Transverse colon (tissue), 4 donors: Measurements from ENCODE around the gene DRGX. TPM values are rescaled to one million over a fixed set of nuclear protein-coding genes. Genes with fewer than 3 reads are reported as not detected.

ENCODE experiments used
- DNase-seq: peaks from one replicate; pipeline ENCODE4 v3.0.0-alpha.2; 2019
- H3K27ac ChIP-seq, 4 donors: fragments of 200-600 bp; sonication (generic); 2 replicates each; pipeline ENCODE4 v1.5.1; 2016 to 2018; ENCODE audit warnings: inconsistent platforms in 4 of 4
- H3K27me3 ChIP-seq: fragments of 200-600 bp; sonication (generic); 2 replicates; pipeline ENCODE4 v1.5.1; 2017; ENCODE audit warnings: inconsistent platforms
- H3K36me3 ChIP-seq, 4 donors: fragments of 200-600 bp; sonication (generic); 2 replicates each; pipeline ENCODE4 v1.5.1; 2017 to 2019; ENCODE audit warnings: inconsistent platforms in 4 of 4
- H3K4me1 ChIP-seq, 4 donors: fragments of 200-600 bp; sonication (generic); 2 replicates each; pipeline ENCODE4 v1.5.1; 2017 to 2020; ENCODE audit warnings: inconsistent platforms in 4 of 4
- H3K4me3 ChIP-seq, 4 donors: fragments of 200-600 bp; sonication (generic); 1 replicate in 1 of 4; 2 replicates in 3 of 4; pipeline versions ENCODE4 v1.5.1 to v1.6.1; 2017 to 2019; ENCODE audit warnings: inconsistent platforms in 4 of 4
- H3K9me3 ChIP-seq, 2 donors: fragments of 200-600 bp; sonication (generic); 2 replicates each; pipeline ENCODE4 v1.5.1; 2017 to 2019; ENCODE audit warnings: inconsistent platforms in 2 of 2
- CTCF ChIP-seq, 5 experiments: fragments of 200-600 bp in 3 of 5; fragments of 450-650 bp in 2 of 5; sonication (generic) in 3 of 5; IDR thresholded peaks; 1 replicate in 2 of 5; 2 replicates in 3 of 5; pipeline ENCODE4 v1.5.1; 2016 to 2017; ENCODE audit warnings: antibody characterized with exemption in 5 of 5, inconsistent platforms in 3 of 5, mild to moderate bottlenecking in 2 of 5, moderate library complexity in 1 of 5
- EP300 ChIP-seq: sonication (generic); formaldehyde crosslinking; IDR thresholded peaks from one replicate; pipeline ENCODE4 v1.6.1; 2017; ENCODE audit warnings: antibody characterized with exemption, low read depth
- POLR2A ChIP-seq: fragments of 450-650 bp; IDR thresholded peaks from one replicate; pipeline ENCODE4 v1.6.1; 2016; ENCODE audit warnings: antibody characterized with exemption, mild to moderate bottlenecking, moderate library complexity
- POLR2AphosphoS5 ChIP-seq, 3 donors: sonication (generic); formaldehyde crosslinking; IDR thresholded peaks; one replicate each; pipeline ENCODE4 v1.6.1; 2016; ENCODE audit warnings: antibody characterized with exemption in 3 of 3
- WGBS, 2 donors: methylation state at CpG; one replicate each; pipeline ENCODE4 v1.1.5; 2018; ENCODE audit warnings: low coverage in 1 of 2; 5-methylcytosine and 5-hydroxymethylcytosine counted together
- in situ Hi-C, 4 donors: fragments of 200-750 bp; cut with MboI; loops; one replicate each; pipeline versions ENCODE4 v1.15.0 to v1.15.1; 2017; ENCODE audit warnings: low sequenced_read_pairs in 3 of 4, low pct_ligation_motif_present in 1 of 4, low pct_unique_long_range_greater_than_20kb in 1 of 4
- intact Hi-C: fragments of 100-400 bp; cut with DNase I; formaldehyde crosslinking; loops from one replicate; pipeline ENCODE4 v1.15.1; 2023; ENCODE audit warnings: low total_unique reads
- total RNA-seq, 4 donors: library from RNA; depleted of rRNA; stranded (reverse); fragments of >200 nt; gene quantifications; one replicate each; pipeline ENCODE4 v1.1.0, GENCODE V29; 2016

DRGX gene
- total RNA-seq, 4 donors from 2014 or later: 0.32 to 0.37 TPM; not detected in 2

DNA sequence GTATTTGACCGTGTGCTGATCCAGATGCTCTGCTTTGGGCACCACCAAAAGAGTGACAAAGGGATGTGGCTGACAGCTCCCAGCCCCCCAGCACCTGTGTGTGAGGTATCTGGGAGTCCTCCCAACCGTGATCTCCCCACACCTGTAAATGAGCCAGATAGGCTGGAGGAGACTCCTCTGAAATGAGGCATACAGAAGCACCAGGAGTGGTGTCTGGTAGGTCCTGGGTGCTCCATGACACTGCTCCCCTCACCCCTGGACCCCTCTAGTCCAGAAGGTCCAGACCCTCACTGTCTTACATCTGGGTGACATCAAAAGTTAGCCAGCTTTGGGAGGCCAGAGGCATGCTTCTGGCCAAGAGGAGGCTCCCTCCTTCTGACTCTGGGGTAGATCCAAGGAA, 20.0 kb upstream of the DRGX start:
- H3K27ac ChIP-seq: no peak overlapping the region
- 57 to 100% methylated on average over 1 to 2 of the region's 2 CpGs for WGBS, 2 donors
- H3K9me3 ChIP-seq: no peaks in the 10 kb centered on the region
- no peaks in the 10 kb centered on the region for H3K4me1 ChIP-seq
- in situ Hi-C loops: loop anchor here in 3 of 4 donors (10.0 kb wide), 1 partner anchor 99 kb away; no protein-coding TSS in a partner anchor
- peaks cover under 1% of the 10 kb centered on the region for H3K27me3 ChIP-seq
- no peak overlapping the region for H3K4me3 ChIP-seq
- intact Hi-C loops: no loop called here
- no peaks in the 10 kb centered on the region for H3K36me3 ChIP-seq
- TF ChIP-seq EP300: no peak
- no peak for TF ChIP-seq POLR2AphosphoS5 (IDR thresholded peaks at IDR 0.05)
- no peak for TF ChIP-seq POLR2A
- no peak for TF ChIP-seq CTCF (IDR thresholded peaks at IDR 0.05)
- no peak for DNase-seq

DNA sequence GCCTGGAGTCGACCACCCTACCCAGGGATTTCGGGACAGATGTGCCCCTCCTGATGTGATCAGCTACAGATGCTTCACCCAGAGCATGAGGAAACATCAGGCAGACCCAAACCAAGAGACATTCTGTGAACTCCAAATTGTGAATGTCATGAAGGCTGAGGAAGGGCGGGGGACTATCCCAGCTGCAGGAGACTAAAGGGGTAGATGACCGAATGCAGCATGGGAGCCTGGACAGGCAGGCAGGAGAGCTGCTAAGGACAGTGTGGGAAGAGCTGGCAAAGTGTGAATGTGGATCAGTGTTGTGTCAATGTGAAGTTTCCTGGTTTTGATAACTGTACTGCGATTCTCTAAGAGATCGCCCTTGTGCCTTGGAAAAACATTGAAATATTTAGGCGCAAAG, 19.2 kb upstream of the DRGX start:
- Histone ChIP-seq H3K27me3 (peaks cover 8% of the 10 kb centered on the region), H3K4me3 (no peak overlapping the region), H3K4me1 (no peaks in the 10 kb centered on the region), H3K9me3 (no peaks in the 10 kb centered on the region), H3K27ac (no peak overlapping the region), H3K36me3 (no peaks in the 10 kb centered on the region)
- intact Hi-C loops: no loop called here
- TF ChIP-seq CTCF (IDR thresholded peaks at IDR 0.05): no peak
- TF ChIP-seq EP300: no peak
- no peak for TF ChIP-seq POLR2A
- no peak for TF ChIP-seq POLR2AphosphoS5 (IDR thresholded peaks at IDR 0.05)
- DNase-seq: no peak
- in situ Hi-C loops: loop anchor here in 3 of 4 donors (10.0 kb wide), 1 partner anchor 100 kb away; no protein-coding TSS in a partner anchor
- WGBS, 2 donors: 76 to 85% methylated on average over 3 to 7 of the region's 7 CpGs

DNA sequence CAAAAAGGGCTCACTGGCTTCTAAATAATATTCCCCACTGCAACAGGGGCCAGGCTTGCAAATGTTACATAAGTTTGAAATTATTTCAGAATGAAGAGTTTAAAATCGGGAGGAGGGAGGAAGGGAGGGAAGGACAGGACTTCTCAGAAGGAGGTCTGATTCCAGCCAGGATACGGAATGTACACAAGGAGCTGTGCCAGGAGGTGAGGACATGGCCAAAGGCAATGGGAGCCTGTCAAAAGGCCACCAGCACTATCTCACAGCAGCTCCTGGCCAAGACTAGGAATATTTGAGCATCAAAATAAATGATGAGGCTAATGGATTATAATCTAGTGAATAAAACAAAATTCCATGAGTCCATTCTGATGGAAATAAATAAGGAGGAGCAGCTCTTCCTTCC, 18.6 kb upstream of the DRGX start:
- Histone ChIP-seq H3K27me3 (peaks cover 14% of the 10 kb centered on the region), H3K27ac (no peak overlapping the region), H3K9me3 (no peaks in the 10 kb centered on the region), H3K4me3 (no peak overlapping the region), H3K36me3 (no peaks in the 10 kb centered on the region), H3K4me1 (no peaks in the 10 kb centered on the region)
- intact Hi-C loops (no loop called here), in situ Hi-C loops (loop anchor here in 3 of 4 donors (10.0 kb wide), 1 partner anchor 100 kb away; no protein-coding TSS in a partner anchor)
- TF ChIP-seq POLR2AphosphoS5 (IDR thresholded peaks at IDR 0.05): no peak
- TF ChIP-seq EP300: no peak
- no peak for TF ChIP-seq CTCF (IDR thresholded peaks at IDR 0.05)
- TF ChIP-seq POLR2A: no peak
- 52% methylated on average over 2 of the region's 2 CpGs for WGBS, 2 donors
- no peak for DNase-seq

- intact Hi-C loops (no loop called here), in situ Hi-C loops (loop anchor here in 3 of 4 donors (10.0 kb wide), 1 partner anchor 102 kb away; no protein-coding TSS in a partner anchor)
- Histone ChIP-seq H3K9me3 (no peaks in the 10 kb centered on the region), H3K4me1 (no peaks in the 10 kb centered on the region), H3K27ac (no peak overlapping the region), H3K27me3 (peaks cover 15% of the 10 kb centered on the region), H3K4me3 (no peak overlapping the region), H3K36me3 (no peaks in the 10 kb centered on the region)
- DNase-seq: no peak
- no peak for TF ChIP-seq POLR2A
- TF ChIP-seq EP300: no peak
- no peak for TF ChIP-seq CTCF (IDR thresholded peaks at IDR 0.05)
- no peak for TF ChIP-seq POLR2AphosphoS5 (IDR thresholded peaks at IDR 0.05)
- 87% methylated on average over 4 of the region's 4 CpGs; no CpG with 5 or more reads in 1 of the 2 donors for WGBS, 2 donors
These were observed 16.7 kb upstream of the DRGX start for GRCh38 chr10:49412571-49412970.
